Measurements from ENCODE around the gene RBP4.

RBP4 gene

GRCh38 chr10:93601146-93601773 lies at the start of gene RBP4:
Gene RBP4, minus strand, starts transcription at chr10:93601235. Its CDS starts 207 bp downstream, at chr10:93601028.
- no peak for DNase-seq

GRCh38 chr10:93639791-93640190 lies 38.8 kb upstream of the RBP4 start:
- no peak for DNase-seq

DNA sequence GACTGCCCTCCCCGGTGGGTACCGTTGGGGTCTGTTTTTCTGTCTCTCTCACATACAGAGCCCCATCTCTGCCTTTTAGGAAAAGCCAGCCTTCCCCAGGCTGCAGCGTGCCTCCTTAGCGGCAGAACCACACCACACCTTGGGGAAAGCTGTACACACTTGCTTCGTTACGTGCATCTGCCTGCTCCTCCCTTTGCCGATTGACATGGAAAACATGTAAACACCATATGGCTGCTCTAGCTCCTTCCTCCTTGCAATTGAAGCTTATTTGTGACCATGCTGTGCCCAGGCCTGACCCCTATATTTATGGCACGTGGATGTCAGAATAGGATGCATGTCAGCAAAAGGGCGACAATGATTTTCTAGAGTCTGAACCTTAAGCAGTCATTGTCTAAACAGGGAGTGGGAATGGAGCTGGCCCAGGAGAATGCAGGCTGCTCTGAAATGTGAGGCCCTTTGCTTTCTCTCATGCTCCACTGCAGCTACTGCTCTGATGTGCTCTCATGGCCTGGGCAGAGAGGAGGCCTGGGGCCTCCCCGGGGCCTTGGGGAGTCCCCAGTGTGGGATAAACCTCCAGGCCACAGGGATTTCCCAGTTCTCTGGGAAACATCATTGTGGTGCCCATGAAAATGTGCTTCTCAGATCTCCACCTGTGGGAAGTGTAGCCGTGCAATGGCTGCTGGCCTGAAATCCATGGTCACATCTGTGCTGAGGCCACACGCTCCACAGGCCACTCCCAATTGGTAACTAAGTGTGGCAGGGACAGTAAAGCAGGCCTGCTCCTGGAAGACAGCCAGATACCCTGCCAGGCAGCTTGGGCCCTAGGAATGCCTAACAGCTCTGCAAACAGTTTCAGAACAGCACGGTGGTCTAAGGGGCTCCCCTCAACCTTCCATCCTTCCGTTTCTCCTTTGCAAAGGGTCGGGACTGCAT lies 29.9 kb upstream of the RBP4 start:
- DNase-seq: no peak

DNA sequence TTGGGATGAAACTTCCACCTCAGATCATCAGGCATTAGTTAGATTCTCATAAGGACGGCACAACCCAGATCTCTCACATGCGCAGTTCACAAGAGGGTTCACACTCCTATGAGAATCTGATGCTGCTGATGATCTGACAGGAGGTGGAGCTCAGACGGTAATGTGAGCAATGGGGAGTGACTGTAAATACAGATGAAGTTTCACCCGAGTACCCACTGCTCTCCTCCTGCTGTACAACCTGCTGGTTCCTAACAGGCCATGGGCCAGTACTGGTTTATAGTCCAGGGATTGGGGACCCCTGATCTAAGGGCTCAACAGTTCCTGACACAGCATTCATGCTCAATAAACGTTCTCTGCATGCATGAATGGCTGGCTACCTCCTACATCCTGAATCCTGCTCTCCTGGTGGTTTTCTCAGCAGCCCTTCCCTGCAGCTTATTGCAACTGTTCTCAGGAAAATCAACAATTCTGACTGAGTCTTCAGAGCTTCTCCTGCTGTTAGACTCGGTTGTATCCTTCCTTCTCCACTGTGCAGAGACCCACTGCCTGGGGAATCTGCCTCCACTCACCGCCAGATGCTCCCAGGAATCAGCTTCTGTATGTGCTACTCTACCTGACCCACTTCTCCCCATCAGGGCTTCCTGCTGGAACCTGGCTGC lies 28.7 kb upstream of the RBP4 start:
- no peak for DNase-seq

DNA sequence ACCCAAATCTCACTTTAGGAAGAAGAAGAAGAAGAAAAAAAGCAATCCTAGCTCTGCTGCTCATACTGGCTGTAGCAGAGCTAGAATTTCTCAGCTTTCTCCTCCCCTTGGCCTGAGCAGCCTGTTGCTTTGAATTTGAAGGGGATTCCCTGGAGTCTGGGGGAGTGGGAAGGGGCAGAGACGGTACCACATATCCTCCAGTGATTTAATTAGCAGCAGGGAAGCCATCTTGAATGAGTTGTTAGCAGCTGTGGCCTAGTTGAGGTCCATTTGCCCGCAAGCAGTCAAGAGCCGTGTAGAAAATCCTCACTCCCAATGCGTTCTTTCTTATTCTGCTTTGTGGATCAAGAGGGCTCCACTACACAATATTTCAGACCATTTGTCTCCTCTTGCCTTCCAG lies 27.8 kb upstream of the RBP4 start:
- DNase-seq: no peak

DNA sequence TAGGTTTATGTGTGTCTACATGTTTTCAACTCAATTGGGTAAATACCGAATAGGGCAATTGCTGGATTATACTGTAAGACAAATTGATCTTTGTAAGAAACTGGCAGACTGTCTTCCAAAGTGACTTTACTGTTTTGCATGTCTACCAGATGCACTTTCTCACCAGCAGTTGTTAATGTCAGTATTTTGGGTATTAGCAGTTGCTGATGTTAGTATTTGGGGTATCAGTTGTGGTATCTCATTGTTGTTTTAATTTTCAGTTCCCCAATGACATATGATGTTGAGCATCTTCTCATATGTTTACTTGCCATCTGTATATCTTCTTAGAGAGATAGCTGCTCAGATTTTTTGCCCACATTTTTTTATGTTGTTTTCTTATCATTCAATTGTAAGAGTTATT lies 21.9 kb upstream of the RBP4 start:
- DNase-seq: no peak

DNA sequence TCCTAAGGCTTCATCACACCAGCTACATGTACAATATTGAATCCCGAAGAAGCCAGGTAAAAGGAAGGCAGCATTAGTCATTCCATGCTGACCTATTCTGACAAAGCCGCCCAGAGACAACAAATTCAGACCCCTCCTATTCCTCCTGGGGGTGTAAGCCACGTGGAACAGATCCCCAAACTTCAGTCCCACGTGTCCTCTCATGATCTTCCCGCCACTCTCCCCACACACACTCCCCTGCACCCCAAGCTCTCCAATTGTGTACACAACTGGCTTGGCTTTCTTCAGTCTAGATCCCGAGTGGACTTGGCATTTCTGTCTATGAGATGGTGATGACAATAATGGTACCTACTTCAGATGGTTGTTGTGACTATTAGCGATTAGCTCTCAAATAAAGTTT lies 19.9 kb upstream of the RBP4 start:
- DNase-seq: no peak

GRCh38 chr10:93615576-93616235 lies 14.7 kb upstream of the RBP4 start:
- DNase-seq: no peak

DNA sequence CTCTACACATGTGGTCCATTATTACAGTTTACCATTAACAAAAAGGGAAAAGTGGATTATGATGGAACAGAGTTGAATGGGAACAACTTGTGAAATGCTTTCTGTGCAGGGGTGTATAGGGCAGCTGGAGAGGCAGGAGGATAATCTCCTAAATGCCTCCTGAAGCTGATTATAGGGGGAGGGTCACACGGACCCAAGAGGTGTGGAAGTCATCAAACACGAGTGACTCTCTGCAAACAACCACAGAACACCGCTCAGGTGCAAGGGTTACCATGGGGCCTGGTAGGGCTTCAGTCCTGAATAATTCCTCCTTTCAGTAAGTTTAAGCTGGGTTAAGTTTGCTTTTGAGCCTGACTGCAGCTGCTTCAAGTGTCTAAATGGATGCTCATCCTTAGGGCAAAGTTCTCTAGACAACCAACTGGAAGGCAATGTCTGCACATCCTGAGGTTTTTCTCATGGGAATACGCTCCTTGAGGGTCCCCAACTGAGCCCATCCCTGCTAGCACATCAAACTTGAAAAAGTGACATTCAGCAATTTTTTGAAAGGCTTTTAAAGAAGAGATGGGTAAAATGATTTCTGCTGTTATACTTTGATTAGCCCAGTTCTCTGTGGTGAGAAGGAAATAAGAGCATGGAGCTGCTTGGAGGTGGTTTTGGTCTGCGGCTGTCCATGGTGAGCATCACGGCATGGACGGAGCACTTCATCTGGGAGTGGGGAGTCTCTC lies 13.2 kb upstream of the RBP4 start:
- no peak for DNase-seq

- DNase-seq: no peak
Measured at GRCh38 chr10:93613126-93613525, 12.1 kb upstream of the RBP4 start.

DNA sequence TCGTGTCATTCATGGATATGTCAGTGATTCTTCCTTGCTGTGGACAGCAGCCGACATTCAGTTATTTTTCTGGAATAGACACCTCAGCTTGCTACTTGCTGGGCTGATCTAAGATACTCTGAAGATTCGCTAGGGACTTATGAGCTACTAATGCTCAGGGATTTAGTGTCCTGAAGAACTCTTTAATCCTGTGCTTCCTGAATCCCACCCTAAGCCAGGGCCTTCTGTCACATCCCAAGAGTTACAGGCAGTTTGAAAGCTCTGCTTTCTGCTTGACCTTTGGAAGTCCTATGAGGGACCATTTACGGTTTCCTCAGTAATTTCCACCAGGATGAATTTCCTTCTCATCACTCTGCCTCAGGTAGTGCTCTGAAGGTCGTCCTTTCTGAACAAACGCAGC lies 11.3 kb upstream of the RBP4 start, which contains the start of gene PDE6C:
PDE6C (plus strand) TSS at position 227 of the 400 bp plus-strand sequence. CDS start 189 bp downstream, outside the sequence.
- DNase-seq: no peak

- DNase-seq: no peak
Measured at GRCh38 chr10:93608421-93608820, 7.4 kb upstream of the RBP4 start.

DNA sequence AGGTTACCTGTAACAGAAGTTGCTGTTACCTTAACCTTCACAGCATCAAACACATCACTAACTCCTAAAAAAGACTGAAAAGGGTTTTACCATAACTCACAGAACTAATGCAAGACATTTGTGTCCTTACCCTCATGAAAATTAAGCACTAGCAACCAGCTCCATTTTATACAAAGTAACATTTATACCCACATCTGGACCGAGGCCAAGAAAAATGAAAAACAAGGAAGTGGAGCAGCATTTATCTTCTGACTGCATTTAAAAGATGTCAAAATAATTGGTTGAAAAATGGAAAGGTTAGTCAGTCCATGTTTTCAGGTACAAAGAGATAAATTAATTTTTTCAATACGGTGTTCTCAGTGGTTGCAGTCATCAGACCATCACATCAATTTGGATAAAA lies 3.1 kb upstream of the RBP4 start:
- DNase-seq: no peak

- no peak for DNase-seq
Measured at GRCh38 chr10:93603023-93603422, 2.0 kb upstream of the RBP4 start.

GRCh38 chr10:93601774-93602162 lies 733 bp upstream of the RBP4 start:
- DNase-seq: no peak

GRCh38 chr10:93600446-93601145 lies 439 bp downstream of the RBP4 start:
- DNase-seq: no peak

DNA sequence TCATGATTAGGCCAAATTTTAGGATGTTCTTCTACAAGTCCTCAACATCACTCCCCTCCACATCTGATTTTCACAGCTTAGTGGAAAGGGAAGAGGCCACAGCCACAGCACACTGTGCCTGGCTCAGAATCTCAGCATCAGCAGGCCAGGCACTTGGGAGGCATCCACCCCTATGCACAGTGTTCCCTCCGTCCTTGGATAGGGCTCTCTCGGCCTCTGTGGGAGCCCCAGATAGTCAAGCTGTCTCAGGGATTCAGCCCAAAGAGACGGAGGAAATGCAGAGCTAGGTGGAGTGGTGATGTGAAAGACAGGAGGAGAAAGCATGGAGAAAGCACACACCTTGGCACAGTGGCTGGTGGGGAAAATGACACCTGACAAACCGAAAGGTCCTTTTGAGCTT lies 1.3 kb downstream of the RBP4 start:
- DNase-seq: no peak

GRCh38 chr10:93599335-93599734 lies 1.7 kb downstream of the RBP4 start:
- no peak for DNase-seq

DNA sequence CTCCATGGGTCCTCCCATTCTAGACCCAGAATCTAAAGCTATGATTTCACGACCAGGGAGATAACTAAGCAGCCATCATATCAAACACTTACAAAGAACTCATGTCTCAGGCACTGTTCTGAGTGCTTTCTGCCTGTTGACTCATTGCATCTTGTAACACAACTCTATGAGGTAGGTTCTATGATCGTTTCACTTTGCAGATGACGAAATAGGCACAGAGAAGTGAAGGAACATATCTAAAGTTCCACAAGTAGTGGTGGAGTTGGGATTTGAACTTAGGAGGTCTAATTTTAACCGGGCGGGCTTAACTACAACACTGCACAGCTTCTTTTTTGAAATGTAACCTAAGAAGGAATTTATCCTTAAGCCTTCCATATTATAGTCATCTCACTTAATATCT lies 2.9 kb downstream of the RBP4 start:
- no peak for DNase-seq

DNA sequence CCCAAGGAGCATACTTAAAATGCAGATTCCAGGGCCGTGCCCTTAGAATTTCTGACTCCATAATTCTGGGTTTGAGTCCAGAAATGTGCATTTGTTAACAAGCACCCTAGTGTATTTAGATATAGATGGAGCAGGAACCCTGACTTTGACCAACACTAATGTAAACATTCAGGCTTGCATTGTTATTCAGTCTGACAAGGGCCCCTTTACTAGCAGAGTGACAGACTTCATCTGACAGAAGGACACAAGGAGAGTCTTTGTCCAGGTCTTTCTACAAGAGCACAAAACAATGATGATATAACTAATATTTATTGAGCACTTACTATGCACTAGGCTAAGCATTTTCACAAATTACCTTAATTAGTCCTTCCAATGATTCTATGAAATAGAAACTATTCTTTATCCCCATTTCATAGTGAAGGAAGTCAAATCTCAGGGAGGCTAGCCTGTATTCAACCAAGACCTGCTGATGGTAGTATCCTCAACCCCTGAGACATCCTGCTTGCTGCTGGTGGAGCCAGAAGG lies 3.9 kb downstream of the RBP4 start:
- no peak for DNase-seq

- no peak for DNase-seq
Measured at GRCh38 chr10:93596539-93596938, 4.5 kb downstream of the RBP4 start.

Measured in stimulated activated CD4-positive, alpha-beta T cell treated with anti-CD3 and anti-CD28 coated beads, Interleukin-15, amount 100 ng/mL, for 24 hours (primary cell).